Measurements from ENCODE around the gene PLD6.

Gene PLD6

GRCh38 chr17:17153071-17153470 lies 53.1 kb downstream of the PLD6 start:
- TF ChIP-seq GLIS3 (CRISPR knock-in tag; IDR thresholded peaks at IDR 0.05) (no peak), SNAI2 (CRISPR knock-in tag; IDR thresholded peaks at IDR 0.05) (no peak), TCF4 (CRISPR knock-in tag; IDR thresholded peaks at IDR 0.05; ENCODE audit: borderline replicate concordance) (no peak), ZNF70 (CRISPR knock-in tag; IDR thresholded peaks at IDR 0.05) (no peak), OSR1 (CRISPR knock-in tag; IDR thresholded peaks at IDR 0.05) (no peak), CREB5 (CRISPR knock-in tag; IDR thresholded peaks at IDR 0.05; ENCODE audit: low read depth) (no peak), BACH2 (CRISPR knock-in tag; IDR thresholded peaks at IDR 0.05; ENCODE audit: borderline replicate concordance) (no peak), TSHZ2 (CRISPR knock-in tag; IDR thresholded peaks at IDR 0.05) (no peak), ESRRG (CRISPR knock-in tag; IDR thresholded peaks at IDR 0.05) (no peak), CSDC2 (CRISPR knock-in tag; IDR thresholded peaks at IDR 0.05) (no peak), ZFP30 (CRISPR knock-in tag; IDR thresholded peaks at IDR 0.05) (no peak), POU6F1 (CRISPR knock-in tag; IDR thresholded peaks at IDR 0.05; ENCODE audit: borderline replicate concordance, low read depth) (no peak), PPARA (CRISPR knock-in tag; IDR thresholded peaks at IDR 0.05; ENCODE audit: borderline replicate concordance) (no peak), PATZ1 (CRISPR knock-in tag; IDR thresholded peaks at IDR 0.05; ENCODE audit: borderline replicate concordance) (no peak), ISL1 (CRISPR knock-in tag; IDR thresholded peaks at IDR 0.05) (no peak)
- no peak for ATAC-seq

- peak; percentile 20 for ATAC-seq
- no peak for TF ChIP-seq OSR1 (CRISPR knock-in tag; IDR thresholded peaks at IDR 0.05)
- no peak for TF ChIP-seq ZNF565 (CRISPR knock-in tag; conservative IDR thresholded peaks at IDR 0.05; ENCODE audit: low read depth)
- no peak for TF ChIP-seq ZNF8 (CRISPR knock-in tag; IDR thresholded peaks at IDR 0.05)
- no peak for TF ChIP-seq PPARA (CRISPR knock-in tag; IDR thresholded peaks at IDR 0.05; ENCODE audit: borderline replicate concordance)
- TF ChIP-seq GLIS3 (CRISPR knock-in tag; IDR thresholded peaks at IDR 0.05): no peak
- TF ChIP-seq POU6F1 (CRISPR knock-in tag; IDR thresholded peaks at IDR 0.05; ENCODE audit: borderline replicate concordance, low read depth): no peak
- no peak for TF ChIP-seq BACH2 (CRISPR knock-in tag; IDR thresholded peaks at IDR 0.05; ENCODE audit: borderline replicate concordance)
- no peak for TF ChIP-seq ISL1 (CRISPR knock-in tag; IDR thresholded peaks at IDR 0.05)
- TF ChIP-seq TOX (CRISPR knock-in tag; IDR thresholded peaks at IDR 0.05; ENCODE audit: borderline replicate concordance): no peak
- no peak for TF ChIP-seq ARNTL (CRISPR knock-in tag; IDR thresholded peaks at IDR 0.05; ENCODE audit: borderline replicate concordance, low read depth)
- no peak for TF ChIP-seq TSHZ2 (CRISPR knock-in tag; IDR thresholded peaks at IDR 0.05)
- no peak for TF ChIP-seq RARB (CRISPR knock-in tag; IDR thresholded peaks at IDR 0.05)
- TF ChIP-seq CREB5 (CRISPR knock-in tag; IDR thresholded peaks at IDR 0.05; ENCODE audit: low read depth): no peak
- TF ChIP-seq ZC3H10 (CRISPR knock-in tag; IDR thresholded peaks at IDR 0.05): no peak
- TF ChIP-seq ZNF70 (CRISPR knock-in tag; IDR thresholded peaks at IDR 0.05): no peak
- TF ChIP-seq ZFP3 (CRISPR knock-in tag; IDR thresholded peaks at IDR 0.05): no peak
- TF ChIP-seq ZFP30 (CRISPR knock-in tag; IDR thresholded peaks at IDR 0.05): no peak
- no peak for TF ChIP-seq TCF4 (CRISPR knock-in tag; IDR thresholded peaks at IDR 0.05; ENCODE audit: borderline replicate concordance)
- no peak for TF ChIP-seq CSDC2 (CRISPR knock-in tag; IDR thresholded peaks at IDR 0.05)
Observed at GRCh38 chr17:17152385-17152784, 53.7 kb downstream of the PLD6 start.

Data from SK-N-SH treated with all-trans-retinoic acid at 6 μM for 48 hours (cell line).